ENCODE data around the gene DDX5. TPM values are rescaled to one million over a fixed set of nuclear protein-coding genes. Genes with fewer than 3 reads are reported as not detected.

The DDX5 gene
- total RNA-seq, 3 donors from 2014 or later = 464 to 736 (median 551) TPM

GRCh38 chr17:64449545-64449944 is 56.5 kb downstream of the DDX5 start:
- intact Hi-C loops (cut with DNase I, micrococcal nuclease) = no loop called here
- ATAC-seq (no peak), DNase-seq (no peak)
- Histone ChIP-seq H3K4me3 (no peak overlapping the region), H3K4me1 (ENCODE audit: low read depth) (peaks cover 3% of the 10 kb centered on the region), H3K9me3 (no peaks in the 10 kb centered on the region), H3K36me3 (ENCODE audit: low read depth) (no peaks in the 10 kb centered on the region)
- TF ChIP-seq CTCF (IDR thresholded peaks at IDR 0.05) = no peak

GRCh38 chr17:64448665-64449512 is 57.2 kb downstream of the DDX5 start, which contains the start of gene MILR1:
Gene MILR1, plus strand, starts transcription at chr17:64449115. Its CDS starts 54 bp downstream, at chr17:64449169.
- Histone ChIP-seq H3K4me3 (no peak within 1 kb of the TSS), H3K36me3 (ENCODE audit: low read depth) (no peaks in the 10 kb centered on the region), H3K4me1 (ENCODE audit: low read depth) (peaks cover 3% of the 10 kb centered on the region), H3K9me3 (no peaks in the 10 kb centered on the region)
- no peak for TF ChIP-seq CTCF (IDR thresholded peaks at IDR 0.05)
- DNase-seq = peak in 1 of 3 donors; percentile 45
- peak; percentile 95 for ATAC-seq
- intact Hi-C loops (cut with DNase I, micrococcal nuclease) = no loop called here

Small RNAs within 50 kb of the gene (microRNA-seq; reads per million reads assigned to microRNA genes)
- gene MIR3064 (2.1 reads per million), gene MIR5047 (not detected)

Other genes with a start within 250 kb of the DDX5 start
- 10 to 100 TPM; 27.5 to 38.5 (median 30.2) TPM for gene TEX2, start 243.0 kb downstream of the DDX5 start, total RNA-seq
- 10 to 100 TPM; 36.6 to 74.1 (median 56.8) TPM for gene PECAM1, start 115.4 kb downstream of the DDX5 start, total RNA-seq
- 1 to 10 TPM; 4.4 to 4.6 (median 4.6) TPM for gene MILR1, start 57.2 kb downstream of the DDX5 start, total RNA-seq
- gene POLG2, start 9.2 kb downstream of the DDX5 start, total RNA-seq = 10 to 100 TPM; 10.8 to 13.5 (median 11.8) TPM
- gene CEP95, start 688 bp upstream of the DDX5 start, total RNA-seq = 10 to 100 TPM; 37.1 to 50.8 (median 43.3) TPM
- 10 to 100 TPM; 14.9 to 25.4 (median 15.2) TPM for gene SMURF2, start 156.0 kb upstream of the DDX5 start, total RNA-seq

Measured in mucosa of descending colon (tissue), 3 donors.